Fibroblast of skin of abdomen (primary cell): Measurements from ENCODE around the gene KIFC3.
"Not testable (repeated sequence)": the region's sequence is repeated elsewhere in the genome, so short reads cannot be mapped to it uniquely, and the experiment has no call there.

ENCODE experiments used
- DNase-seq: peaks from one replicate; pipeline ENCODE4 v3.0.0-alpha.2; 2013

KIFC3 gene

GRCh38 chr16:57825298-57826044, 23.2 kb upstream of the KIFC3 start:
- no peak for DNase-seq

GRCh38 chr16:57824888-57825287, 22.6 kb upstream of the KIFC3 start:
- DNase-seq, result no peak

- no peak for DNase-seq
These were observed 21.5 kb upstream of the KIFC3 start for GRCh38 chr16:57823836-57824235.

- DNase-seq, result no peak
These were observed 20.6 kb upstream of the KIFC3 start for GRCh38 chr16:57822856-57823255.

- no peak for DNase-seq
These were observed 19.8 kb upstream of the KIFC3 start for GRCh38 chr16:57822018-57822553.

GRCh38 chr16:57821149-57821971, 19.1 kb upstream of the KIFC3 start:
- no peak for DNase-seq

GRCh38 chr16:57818377-57819064, 16.2 kb upstream of the KIFC3 start:
- no peak for DNase-seq

GRCh38 chr16:57817680-57818079, 15.4 kb upstream of the KIFC3 start:
- no peak for DNase-seq

- DNase-seq, result peak; percentile 91
These were observed 13.9 kb upstream of the KIFC3 start for GRCh38 chr16:57815987-57816745.

GRCh38 chr16:57814896-57815295, 12.6 kb upstream of the KIFC3 start:
- DNase-seq, result no peak

GRCh38 chr16:57813466-57813865, 11.2 kb upstream of the KIFC3 start:
- no peak for DNase-seq

- DNase-seq, result not testable (repeated sequence)
These were observed 9.0 kb upstream of the KIFC3 start for GRCh38 chr16:57811340-57811739.

GRCh38 chr16:57810197-57811031, 8.1 kb upstream of the KIFC3 start:
- peak; percentile 47 for DNase-seq

GRCh38 chr16:57809276-57810196, 7.2 kb upstream of the KIFC3 start:
- DNase-seq, result no peak

- no peak for DNase-seq
These were observed 6.4 kb upstream of the KIFC3 start for GRCh38 chr16:57808589-57809228.

GRCh38 chr16:57807968-57808528, 5.8 kb upstream of the KIFC3 start:
- DNase-seq, result peak; percentile 87

- DNase-seq, result no peak
These were observed 5.1 kb upstream of the KIFC3 start for GRCh38 chr16:57807252-57807967.

- no peak for DNase-seq
These were observed 2.9 kb upstream of the KIFC3 start for GRCh38 chr16:57805176-57805575.
